Activated CD4-positive, alpha-beta memory T cell treated with anti-CD3 and anti-CD28 coated beads for 36 hours (primary cell): ENCODE measurements around the gene TEKT5. TPM values are rescaled to one million over a fixed set of nuclear protein-coding genes. Genes with fewer than 3 reads are reported as not detected.

ENCODE experiments used
- CTCF ChIA-PET: fragments of 350-600 bp; sonication (Branson Sonifier 250); formaldehyde crosslinking; loops from one replicate; lab custom pipeline; 2021; ENCODE audit warnings: antibody characterized with exemption, inconsistent platforms; lab: Charles Lee
- POLR2A ChIA-PET: fragments of 350-600 bp; sonication (Branson Sonifier 250); formaldehyde crosslinking; loops from one replicate; lab custom pipeline; 2021; ENCODE audit warnings: antibody characterized with exemption; lab: Charles Lee
- DNase-seq: peaks from one replicate; pipeline ENCODE4 v3.0.0-alpha.2; 2020
- H3K27ac Mint-ChIP-seq: one replicate; pipeline ENCODE4 v1.8.0; 2021; ENCODE audit warnings: mixed read lengths
- H3K27me3 Mint-ChIP-seq: one replicate; pipeline ENCODE4 v1.8.0; 2021; ENCODE audit warnings: mixed read lengths
- H3K36me3 Mint-ChIP-seq: one replicate; pipeline ENCODE4 v1.8.0; 2021; ENCODE audit warnings: mixed read lengths
- H3K4me1 Mint-ChIP-seq: one replicate; pipeline ENCODE4 v1.8.0; 2021; ENCODE audit warnings: low read depth, mixed read lengths
- H3K4me3 Mint-ChIP-seq: one replicate; pipeline ENCODE4 v1.8.0; 2021; ENCODE audit warnings: mild to moderate bottlenecking, mixed read lengths
- H3K9me3 Mint-ChIP-seq: one replicate; pipeline ENCODE4 v1.8.0; 2021; ENCODE audit warnings: mixed read lengths
- intact Hi-C: fragments of 100-400 bp; cut with micrococcal nuclease; formaldehyde crosslinking; loops from one replicate; pipeline ENCODE4 v1.15.1; 2023
- total RNA-seq, 2 experiments: library from RNA; stranded (reverse); gene quantifications; one replicate each; pipeline ENCODE4 v1.2.3, GENCODE V29; 2021

Gene TEKT5
- total RNA-seq, 2 experiments from 2014 or later: 0.15 TPM; not detected in 1

- no peaks in the 10 kb centered on the region for H3K9me3 Mint-ChIP-seq
- H3K27me3 Mint-ChIP-seq: peaks cover 38% of the 10 kb centered on the region
- no peak overlapping the region for H3K4me3 Mint-ChIP-seq
- ChIA-PET CTCF (interaction anchor here (0.7 kb wide), 1 partner anchor 12 kb away, joined by 3 read pairs; no protein-coding TSS in a partner anchor), POLR2A (no interaction called here)
- intact Hi-C loops: no loop called here
- DNase-seq: no peak
- no peaks in the 10 kb centered on the region for H3K36me3 Mint-ChIP-seq
- H3K4me1 Mint-ChIP-seq: no peaks in the 10 kb centered on the region
- no peak overlapping the region for H3K27ac Mint-ChIP-seq
These were observed 116.0 kb downstream of the TEKT5 start for GRCh38 chr16:10578474-10579316.

Other genes with a start within 250 kb of the TEKT5 start
- not detected for gene EMP2, start 114.3 kb downstream of the TEKT5 start, total RNA-seq
- 10 to 100 TPM; 26.5 to 31.5 TPM for gene NUBP1, start 48.9 kb upstream of the TEKT5 start, total RNA-seq
- gene TVP23A, start 123.9 kb upstream of the TEKT5 start, total RNA-seq: not detected
- 1 to 10 TPM; 1.8 to 3.2 TPM for gene CIITA, start 182.3 kb upstream of the TEKT5 start, total RNA-seq
- 10 to 100 TPM; 35.1 to 38.2 TPM for gene DEXI, start 247.5 kb upstream of the TEKT5 start, total RNA-seq
- gene CLEC16A, start 249.6 kb upstream of the TEKT5 start, total RNA-seq: 10 to 100 TPM; 25.5 to 26.7 TPM